ENCODE data around the gene CNTN5.
"Not testable (repeated sequence)": the region's sequence is repeated elsewhere in the genome, so short reads cannot be mapped to it uniquely, and the experiment has no call there.

CNTN5 gene

DNA sequence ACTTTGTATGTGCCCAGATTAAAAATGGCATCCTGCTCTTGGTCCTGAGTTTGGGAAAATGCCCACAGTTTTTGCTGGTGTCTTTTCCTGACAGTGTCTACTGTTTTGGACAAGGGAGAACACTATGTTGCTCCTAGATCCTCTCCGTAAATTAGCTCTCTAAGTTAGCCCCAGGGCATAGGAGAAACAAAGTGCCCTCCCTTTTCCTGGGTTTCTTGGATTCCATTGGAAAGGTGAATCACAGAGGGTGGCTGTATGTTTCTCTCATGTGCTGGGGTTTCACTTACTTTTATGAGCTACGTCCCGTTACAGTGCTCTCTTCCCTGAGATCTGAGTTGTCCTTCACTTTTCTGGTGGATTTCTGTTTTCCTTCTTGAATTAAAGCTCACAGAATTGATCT is 782.8 kb downstream of the CNTN5 start:
- DNase-seq: no peak

DNA sequence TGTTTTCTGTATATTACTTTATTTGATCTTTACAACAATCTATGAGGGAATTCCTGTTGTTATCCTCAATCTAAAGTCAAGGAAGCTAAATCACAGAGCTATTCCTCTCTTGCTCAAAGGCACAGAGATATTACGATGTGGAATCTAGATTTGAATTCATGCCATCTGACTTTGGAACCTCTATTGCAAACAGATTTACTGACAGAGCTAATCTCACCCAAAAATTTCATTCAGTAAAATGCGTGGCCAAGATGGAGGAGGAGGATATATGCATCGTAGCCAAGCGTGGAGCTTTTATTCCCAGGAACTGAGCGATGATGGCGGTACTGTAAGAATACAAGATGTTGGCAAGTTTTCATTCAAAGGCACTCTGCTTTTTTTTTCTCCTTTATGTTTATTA is 791.8 kb downstream of the CNTN5 start:
- DNase-seq: no peak

DNA sequence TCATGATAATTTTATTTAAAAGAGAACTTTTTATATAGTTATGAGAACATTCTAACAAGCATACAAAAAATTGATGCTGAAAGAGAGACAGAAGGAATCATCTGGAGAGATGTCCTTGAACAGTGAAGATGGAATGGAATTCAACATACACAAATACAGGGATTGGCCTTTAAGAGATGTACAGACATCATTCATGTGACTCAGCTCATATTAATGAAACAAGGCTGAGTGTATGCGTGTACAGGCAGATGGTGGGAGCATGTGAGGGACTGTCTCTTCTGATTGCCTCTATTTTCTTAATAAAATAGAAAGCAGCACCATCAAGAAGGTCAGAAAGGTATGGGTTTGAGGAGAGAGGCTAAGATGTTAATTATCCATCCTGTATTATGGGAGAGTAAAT is 793.3 kb downstream of the CNTN5 start:
- DNase-seq: no peak

DNA sequence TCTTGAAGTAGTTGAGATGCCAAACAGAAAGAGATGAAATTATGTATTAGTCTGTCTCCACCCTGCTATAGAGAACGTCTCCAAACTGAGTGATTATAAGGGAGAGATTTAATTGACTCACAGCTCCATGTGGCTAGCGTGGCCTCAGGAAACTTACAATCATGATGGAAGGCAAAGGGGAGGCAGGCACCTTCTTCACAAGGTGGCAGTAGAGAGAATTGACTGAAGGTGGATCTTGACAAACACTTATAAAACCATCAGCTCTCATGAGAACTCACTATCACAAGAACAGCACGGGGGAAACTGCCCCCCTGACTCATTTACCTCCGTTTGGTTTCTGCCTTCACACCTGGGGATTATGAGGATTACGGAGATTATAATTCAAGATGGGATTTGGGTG is 794.0 kb downstream of the CNTN5 start:
- no peak for DNase-seq

DNA sequence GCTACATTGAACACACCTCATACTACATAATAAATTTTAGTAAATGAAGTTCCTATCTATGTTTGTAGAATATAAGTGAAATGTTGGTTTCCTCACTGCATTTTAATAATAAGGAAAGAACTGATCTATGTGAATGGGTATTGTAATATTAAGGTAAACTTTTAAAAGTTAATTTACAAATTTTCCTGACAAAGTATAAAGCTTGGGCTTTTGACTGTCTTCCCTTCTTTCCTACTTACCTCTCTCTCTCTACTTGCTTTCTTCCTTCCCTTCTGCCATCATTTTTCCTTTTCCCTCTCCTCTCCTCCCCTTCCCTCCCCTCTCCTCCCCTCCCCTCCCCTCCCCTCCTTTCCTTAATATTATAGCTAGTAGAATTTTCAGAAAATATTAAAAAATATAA is 798.2 kb downstream of the CNTN5 start:
- no peak for DNase-seq

DNA sequence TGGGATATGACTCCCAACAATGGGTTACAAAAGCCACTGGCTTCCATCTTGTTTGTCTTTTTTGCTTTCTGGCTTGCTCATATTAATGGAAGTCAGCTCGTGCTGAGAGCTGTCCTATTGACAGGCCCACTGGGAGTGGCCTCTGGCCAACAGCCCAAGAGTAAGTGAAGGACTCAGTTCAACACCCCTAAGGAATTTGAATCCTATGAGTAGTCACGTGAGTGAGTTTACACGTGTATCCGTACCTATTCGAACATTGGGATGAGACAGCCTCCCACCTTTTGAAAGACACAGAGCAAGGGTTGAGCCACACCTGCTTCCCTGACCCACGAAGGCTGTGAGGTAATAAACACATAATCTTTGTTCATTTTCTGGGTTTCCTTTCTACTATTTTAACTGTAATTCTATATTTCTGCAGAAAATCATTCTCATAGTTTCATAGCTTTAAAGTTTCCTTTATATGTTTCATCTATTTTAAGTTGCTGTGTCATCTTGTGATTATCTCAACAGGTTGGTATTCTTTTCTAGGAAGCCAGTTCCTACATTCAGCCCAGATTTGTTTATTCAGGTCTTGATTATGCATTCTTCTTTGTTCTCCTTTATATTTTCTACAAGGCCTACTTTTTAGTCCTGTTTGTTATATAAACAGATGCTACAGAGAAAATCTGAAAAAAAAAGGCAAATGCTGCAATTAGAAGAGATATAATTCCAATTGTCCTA is 802.3 kb downstream of the CNTN5 start:
- no peak for DNase-seq

DNA sequence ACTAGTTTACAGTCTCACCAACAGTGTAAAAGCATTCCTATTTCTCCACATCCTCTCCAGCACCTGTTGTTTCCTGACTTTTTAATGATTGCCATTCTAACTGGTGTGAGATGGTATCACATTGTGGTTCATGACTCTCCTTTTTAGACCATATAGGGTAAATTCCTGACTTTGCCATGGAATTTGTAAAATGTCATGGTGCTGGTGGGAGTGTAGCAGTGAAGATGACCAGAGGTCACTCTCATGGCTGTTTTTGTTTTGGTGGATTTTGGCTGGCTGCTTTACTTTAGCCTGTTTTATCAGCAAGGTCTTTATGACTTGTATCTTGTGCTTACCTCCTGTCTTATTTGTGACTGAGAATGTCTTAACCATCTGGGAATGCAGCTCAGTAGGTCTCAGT is 816.0 kb downstream of the CNTN5 start:
- not testable (repeated sequence) for DNase-seq

DNA sequence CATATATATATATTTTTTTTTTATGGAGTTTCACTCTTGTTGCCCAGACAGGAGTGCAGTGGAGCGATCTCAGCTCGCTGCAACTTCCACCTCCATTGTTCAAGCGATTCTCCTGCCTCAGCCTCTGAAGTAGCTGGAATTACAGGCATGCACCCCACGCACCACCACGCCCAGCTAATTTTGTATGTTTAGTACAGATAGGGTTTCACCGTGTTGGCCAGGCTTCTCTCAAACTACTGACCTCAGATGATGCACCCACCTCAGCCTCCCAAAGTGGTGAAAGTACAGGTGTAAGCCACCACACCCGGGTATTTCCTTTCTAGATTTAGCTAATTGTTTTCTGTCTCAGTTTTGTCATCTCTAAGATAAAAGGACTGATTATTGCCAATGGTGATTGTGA is 821.1 kb downstream of the CNTN5 start:
- no peak for DNase-seq

DNA sequence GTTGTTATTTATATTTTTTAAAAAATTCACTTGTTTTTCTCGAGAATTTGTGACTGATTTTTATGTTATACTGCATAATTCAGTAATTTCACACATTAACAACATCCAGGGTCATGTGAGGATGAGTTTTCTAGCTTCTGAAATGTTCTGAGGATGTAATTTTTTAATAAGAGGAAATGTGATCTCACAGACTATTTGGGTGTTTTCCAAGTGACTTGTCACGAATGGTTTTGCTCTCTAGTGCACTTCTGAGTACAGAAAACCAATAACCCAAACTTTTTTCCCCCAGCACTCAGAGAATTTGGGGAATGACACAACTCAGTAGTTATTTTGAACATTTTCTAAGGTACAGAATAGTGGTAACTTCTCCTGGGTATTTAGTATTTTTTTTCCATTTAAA is 845.2 kb downstream of the CNTN5 start:
- DNase-seq: no peak

DNA sequence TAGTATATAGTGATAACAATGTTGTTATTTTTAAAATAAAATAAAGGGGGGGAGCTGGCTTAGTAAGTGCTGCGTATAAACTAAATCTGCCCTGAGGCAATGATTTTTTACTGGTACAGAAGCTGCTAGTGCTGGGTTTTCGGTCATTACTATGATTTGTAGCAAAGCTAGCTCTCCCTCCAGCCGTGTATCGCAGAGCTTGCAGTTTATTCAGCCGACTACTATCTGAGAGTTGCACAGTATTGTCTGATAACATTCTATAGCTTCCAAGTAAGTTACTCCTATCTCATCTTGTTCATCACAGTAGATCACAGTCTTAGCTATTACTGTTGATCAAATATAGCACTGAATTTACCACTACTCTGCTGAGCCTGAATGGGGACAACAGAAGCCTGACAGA is 860.9 kb downstream of the CNTN5 start:
- DNase-seq: no peak

DNA sequence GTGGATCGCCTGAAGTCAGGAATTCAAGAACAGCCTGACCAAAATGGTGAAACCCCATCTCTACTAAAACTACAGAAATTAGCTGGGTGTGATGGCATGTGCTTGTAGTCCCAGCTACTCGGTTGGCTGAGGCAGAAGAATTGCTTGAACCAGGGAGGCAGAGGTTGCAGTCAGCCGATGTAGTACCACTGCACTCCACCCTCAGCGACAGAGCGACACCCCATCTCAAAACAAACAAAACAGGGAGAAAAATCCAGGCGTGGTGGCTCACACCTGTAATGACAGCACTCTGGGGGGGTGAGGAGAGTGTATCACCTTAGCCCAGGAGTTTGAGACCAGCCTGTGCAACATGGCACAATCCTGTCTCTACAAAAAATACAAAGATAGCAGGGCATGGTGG is 864.0 kb downstream of the CNTN5 start:
- DNase-seq: no peak

DNA sequence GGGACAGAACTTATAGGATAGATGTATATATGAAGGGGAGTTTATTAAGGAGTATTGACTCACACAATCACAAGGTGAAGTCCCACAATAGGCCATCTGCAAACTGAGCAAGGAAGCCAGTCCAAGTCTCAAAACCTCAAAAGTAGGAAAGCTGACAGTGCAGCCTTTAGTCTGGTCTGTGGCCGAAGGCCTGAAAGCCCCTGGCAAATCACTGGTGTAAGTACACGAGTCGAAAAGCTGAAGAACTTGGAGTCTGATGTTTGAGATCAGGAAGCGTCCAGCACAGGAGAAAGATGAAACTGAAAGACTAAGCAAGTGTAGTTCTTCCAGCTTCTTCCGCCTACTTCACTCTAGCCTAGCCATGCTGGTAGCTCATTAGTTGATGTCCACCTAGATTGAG is 866.7 kb downstream of the CNTN5 start:
- no peak for DNase-seq

DNA sequence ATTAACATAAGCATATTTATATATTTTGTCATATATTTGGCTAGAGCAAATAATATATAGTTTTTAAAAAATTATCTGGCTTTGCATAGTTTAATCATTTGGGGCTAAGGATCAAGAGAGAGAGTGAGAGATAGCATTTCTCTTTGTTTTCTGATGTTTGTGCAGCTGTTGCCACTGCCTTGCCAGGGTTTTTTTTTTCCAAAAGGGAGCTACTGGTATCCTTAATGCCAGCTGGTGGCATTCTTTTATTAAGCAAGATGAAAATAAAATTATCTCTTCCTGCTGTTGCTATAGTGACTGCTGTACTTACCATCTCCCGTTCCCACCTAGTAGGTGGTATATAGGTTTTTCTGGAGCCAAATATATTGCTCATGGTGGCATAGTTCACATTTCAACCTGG is 873.1 kb downstream of the CNTN5 start:
- DNase-seq: no peak

DNA sequence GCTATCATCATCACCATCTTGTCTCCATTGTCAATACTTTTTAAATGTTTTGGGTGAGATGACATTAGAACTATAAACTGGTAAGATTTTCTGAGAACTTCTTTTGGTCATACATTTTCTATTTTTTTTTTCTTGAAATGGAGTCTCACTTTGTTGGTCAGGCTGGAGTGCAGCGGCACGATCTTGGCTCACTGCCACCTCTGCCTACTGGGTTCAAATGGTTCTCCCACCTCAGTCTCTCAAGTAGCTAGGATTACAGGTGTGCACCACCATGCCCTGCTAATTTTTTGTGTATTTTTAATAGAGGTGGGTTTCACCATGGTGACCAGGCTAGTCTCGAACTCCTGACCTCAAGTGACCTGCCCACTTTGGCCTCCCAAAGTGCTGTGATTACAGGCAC is 880.4 kb downstream of the CNTN5 start:
- no peak for DNase-seq

DNA sequence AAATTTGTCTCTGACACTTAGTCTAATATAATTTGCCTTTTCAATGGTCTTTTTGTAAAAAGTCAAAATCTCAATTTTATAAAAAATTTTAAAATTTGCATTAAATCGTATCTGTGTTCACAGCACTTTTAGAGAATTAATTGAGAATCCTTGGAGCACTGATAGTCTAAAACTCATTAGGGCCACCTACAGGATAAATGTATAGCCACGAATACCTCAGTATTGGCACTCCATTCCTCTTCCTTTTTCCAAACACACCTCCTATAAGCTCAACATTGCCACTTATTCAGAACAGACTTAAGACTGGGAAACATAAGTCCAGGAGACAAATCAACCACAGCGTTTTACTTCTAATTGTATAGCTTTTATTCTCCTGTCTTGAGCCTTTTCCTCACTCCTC is 890.4 kb downstream of the CNTN5 start:
- DNase-seq: peak in 1 of 2 experiments; percentile 31

DNA sequence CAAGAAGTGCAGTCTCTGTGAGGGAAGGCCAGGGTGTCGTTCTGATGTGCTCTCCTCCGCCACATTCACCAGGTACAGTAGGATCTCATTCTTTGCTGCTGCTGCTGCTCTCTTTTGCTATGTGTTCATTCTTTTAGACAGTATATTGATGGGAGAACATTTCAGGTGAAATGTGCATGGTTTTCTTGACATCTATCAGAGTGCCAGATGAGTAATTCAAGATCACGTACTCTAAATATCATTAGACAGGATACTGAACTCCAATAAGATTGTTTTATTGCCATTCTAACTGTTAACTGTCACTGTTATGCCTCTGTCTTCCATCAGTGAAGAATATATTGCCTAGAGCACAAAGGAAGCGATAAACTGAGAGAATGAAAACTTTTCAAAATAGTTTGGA is 895.3 kb downstream of the CNTN5 start:
- no peak for DNase-seq

DNA sequence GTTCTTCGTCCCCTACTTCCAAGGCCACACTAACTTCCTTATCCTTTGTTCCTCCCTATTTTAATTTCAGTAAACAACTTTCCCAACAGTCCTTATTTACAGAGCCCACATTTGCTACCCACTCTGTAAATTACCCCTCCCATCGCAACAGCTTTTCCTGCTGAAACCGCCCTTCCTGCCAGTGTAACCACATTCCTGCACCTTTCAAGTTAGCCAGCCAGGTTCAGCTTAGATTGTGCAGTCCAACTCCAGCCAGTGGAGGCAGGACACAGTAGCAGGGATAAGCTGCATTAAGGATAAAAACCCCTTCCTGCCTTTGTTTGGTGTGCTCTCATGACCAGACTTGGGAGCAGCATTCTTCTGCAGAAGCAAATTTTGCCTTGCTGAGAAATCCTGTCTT is 898.0 kb downstream of the CNTN5 start:
- DNase-seq: no peak

DNA sequence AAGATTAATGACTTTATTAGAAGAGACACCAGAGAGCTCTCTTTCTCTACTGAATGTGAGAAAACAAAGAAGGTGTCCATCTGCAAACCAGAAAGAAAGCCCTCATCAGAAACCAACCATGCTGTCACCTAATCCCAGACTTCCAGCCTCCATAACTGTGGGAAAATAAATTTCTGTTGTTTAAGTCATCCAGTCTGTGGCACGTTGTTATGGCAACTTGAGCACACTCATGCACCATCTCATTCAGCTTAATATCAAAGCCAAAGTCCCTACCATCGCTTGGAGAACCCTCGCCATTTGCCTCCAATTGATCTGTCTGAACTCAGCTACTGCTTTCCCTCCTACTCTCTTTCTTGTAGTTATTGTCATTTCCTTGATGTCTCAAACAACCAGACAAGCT is 900.2 kb downstream of the CNTN5 start:
- DNase-seq: no peak

DNA sequence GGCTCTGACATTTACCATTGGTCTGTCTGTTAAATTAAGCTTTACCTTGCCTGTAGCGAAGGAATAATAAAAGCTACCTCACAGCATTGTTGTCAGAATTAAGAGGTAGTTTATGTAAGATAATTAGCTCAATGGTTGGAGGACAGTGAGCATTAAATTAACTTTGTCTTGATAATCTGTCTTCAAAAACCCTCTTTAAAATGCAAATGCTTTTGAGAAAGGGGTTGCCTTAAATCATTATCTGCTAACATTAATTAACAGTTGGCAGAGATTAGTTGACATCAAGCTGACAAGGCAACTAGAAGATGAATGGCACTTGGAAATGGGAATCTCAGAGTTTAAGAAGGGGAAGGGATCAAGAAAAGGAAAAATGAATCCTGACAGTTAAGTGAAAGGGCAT is 905.2 kb downstream of the CNTN5 start:
- peak in 1 of 2 experiments; percentile 55 for DNase-seq

DNA sequence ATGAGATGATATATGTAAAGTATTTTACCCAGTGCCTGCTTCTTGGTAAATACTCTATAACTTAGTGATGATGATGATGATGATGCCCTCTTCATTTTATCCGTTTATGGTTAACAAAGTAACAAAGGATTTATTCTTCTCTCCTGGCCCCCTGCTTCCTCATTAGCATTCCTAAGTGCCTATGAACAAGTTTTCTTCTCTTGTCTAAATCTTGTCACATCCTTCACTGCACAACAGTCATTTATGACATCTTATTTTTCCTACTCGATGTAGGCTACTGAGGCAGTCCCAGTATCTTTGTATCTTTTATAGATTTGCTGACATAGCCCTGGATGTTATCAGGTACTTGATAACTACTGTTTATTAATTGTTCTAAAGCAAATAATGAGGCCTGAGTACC is 911.9 kb downstream of the CNTN5 start:
- DNase-seq: no peak

DNA sequence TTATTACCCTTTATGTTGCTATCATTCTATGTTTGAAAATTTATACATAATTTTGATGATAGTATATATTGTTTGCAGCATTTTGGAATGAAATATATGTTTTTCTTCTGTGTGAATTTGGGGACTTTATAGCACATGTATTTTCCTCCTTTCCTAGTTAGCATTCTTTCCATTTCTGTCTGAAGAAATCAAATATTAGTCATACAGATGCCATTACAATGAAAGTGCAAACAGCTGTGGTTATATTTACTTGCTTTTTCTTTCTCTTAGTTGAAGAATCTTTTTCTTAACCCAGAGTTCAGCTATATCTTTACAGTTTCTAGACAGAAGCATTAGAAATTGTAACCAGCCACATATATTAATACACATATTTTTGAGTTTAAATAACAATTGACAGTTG is 913.3 kb downstream of the CNTN5 start:
- DNase-seq: no peak

DNA sequence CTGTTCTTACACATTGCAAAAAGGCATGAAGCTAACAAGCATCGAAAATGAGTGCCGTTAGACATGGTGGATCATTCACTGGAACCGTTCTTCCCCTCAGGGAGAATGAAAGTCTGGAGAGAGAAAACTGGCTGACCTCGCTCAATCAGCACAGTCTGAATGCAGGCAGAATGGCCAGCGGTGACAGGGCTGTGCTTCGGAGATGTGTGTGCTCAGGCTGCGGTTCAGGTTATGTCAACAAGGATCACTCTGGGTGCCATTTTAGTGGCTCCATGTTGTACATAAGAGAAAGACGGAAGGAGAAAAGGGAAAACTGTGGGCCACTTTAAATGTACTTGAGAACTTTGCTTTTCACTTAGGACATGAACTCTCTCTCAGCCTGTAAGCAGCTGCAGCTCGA is 916.6 kb downstream of the CNTN5 start:
- DNase-seq: no peak

DNA sequence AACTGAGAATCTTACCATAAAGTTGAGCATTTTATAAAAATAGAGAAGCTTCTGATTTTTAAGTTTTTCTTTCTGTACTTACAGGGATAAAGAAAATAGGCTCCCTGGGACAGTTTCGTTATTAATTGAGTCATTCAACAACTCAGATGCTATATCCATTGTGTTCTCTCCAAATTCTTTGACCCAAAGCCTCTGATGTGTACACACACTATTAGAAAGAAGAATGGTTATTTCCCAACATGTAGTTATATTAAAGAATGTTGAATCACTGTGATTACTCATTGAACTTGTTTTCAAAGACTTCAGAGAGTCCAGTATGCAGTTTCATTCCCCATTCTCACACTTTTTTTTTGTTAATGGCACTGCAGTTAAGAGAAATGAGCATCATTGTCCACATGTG is 932.1 kb downstream of the CNTN5 start:
- no peak for DNase-seq

DNA sequence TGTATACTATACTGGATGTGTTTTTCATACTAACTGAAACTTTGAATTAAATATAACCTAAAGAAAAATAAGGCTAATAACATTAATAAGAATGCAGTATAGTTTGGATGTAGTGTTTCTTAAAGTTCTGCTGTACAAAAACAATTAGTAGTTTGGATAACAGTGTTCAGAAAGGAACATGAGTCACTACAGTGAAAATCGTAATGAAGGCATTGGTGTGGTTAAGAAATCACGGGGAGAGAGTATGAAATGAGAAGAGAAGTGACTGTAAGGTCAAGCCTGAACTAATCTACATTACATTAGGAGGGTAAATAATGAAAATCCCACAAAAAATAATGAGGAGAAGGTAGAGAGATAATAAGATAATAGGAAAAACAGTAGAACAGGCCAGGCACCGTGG is 939.8 kb downstream of the CNTN5 start:
- DNase-seq: no peak

DNA sequence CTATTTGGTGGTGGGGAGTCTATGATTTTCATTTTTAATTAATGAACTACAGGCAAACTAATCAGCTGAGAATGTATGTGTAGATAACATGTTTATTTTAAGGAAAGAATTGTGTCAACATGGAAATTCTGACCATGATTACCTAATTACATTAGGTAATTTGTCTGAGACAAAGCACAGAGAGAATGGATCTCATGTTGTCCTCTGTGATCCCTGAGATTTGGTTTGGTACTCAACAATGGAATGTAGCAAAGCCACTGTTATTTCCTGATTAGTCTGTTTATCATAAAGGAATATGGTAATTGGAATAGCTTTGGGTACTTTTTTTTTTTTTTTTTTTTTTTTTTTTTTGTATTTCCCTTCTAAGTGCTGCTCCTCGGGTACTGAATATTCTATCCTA is 947.6 kb downstream of the CNTN5 start:
- DNase-seq: no peak

DNA sequence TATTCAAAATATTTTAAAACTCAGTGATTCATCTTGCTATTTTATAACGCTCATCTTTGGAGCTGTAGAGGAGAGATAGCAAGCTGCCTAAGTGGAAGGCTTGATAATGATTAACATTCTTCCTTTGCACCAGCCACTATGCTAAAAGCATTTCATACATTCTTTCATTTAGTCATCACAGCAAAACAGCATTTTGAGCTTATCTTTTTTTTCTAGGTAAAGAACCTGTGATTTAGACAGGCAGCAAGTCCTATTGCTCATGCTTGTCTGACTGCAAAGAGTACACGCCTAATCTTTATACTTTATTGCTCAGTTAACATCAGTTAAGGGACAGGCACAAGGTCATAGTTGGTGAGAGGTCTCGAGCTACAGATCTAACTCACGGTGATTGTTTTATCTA is 953.2 kb downstream of the CNTN5 start:
- DNase-seq: no peak

Measured in NCI-H524 (cell line).